ENCODE results near the gene ABCC1. TPM values are rescaled to one million over a fixed set of nuclear protein-coding genes. Genes with fewer than 3 reads are reported as not detected.

ABCC1 gene
- total and polyA plus RNA-seq, 2 of the 8 experiments (the other 6 are each of a cell fraction or from before 2014, with no cell fraction given) = 42.6 to 66.8 TPM

DNA sequence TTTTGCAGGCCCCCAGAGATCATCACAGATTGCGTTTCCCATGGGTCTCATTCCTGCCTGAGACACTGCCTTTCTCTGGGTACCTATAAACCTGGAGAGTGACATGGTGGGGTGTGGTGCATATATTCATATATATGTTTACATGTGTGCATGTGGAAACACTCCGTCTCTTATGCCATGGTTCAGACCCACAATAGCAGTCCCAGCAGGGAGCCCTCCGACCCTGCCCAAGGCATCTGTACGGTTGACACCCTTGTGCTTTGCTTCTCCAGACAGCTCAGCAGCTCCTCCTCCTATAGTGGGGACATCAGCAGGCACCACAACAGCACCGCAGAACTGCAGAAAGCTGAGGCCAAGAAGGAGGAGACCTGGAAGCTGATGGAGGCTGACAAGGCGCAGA is 157.1 kb downstream of the ABCC1 start (continued):
- TF ChIP-seq, protein P1, sequence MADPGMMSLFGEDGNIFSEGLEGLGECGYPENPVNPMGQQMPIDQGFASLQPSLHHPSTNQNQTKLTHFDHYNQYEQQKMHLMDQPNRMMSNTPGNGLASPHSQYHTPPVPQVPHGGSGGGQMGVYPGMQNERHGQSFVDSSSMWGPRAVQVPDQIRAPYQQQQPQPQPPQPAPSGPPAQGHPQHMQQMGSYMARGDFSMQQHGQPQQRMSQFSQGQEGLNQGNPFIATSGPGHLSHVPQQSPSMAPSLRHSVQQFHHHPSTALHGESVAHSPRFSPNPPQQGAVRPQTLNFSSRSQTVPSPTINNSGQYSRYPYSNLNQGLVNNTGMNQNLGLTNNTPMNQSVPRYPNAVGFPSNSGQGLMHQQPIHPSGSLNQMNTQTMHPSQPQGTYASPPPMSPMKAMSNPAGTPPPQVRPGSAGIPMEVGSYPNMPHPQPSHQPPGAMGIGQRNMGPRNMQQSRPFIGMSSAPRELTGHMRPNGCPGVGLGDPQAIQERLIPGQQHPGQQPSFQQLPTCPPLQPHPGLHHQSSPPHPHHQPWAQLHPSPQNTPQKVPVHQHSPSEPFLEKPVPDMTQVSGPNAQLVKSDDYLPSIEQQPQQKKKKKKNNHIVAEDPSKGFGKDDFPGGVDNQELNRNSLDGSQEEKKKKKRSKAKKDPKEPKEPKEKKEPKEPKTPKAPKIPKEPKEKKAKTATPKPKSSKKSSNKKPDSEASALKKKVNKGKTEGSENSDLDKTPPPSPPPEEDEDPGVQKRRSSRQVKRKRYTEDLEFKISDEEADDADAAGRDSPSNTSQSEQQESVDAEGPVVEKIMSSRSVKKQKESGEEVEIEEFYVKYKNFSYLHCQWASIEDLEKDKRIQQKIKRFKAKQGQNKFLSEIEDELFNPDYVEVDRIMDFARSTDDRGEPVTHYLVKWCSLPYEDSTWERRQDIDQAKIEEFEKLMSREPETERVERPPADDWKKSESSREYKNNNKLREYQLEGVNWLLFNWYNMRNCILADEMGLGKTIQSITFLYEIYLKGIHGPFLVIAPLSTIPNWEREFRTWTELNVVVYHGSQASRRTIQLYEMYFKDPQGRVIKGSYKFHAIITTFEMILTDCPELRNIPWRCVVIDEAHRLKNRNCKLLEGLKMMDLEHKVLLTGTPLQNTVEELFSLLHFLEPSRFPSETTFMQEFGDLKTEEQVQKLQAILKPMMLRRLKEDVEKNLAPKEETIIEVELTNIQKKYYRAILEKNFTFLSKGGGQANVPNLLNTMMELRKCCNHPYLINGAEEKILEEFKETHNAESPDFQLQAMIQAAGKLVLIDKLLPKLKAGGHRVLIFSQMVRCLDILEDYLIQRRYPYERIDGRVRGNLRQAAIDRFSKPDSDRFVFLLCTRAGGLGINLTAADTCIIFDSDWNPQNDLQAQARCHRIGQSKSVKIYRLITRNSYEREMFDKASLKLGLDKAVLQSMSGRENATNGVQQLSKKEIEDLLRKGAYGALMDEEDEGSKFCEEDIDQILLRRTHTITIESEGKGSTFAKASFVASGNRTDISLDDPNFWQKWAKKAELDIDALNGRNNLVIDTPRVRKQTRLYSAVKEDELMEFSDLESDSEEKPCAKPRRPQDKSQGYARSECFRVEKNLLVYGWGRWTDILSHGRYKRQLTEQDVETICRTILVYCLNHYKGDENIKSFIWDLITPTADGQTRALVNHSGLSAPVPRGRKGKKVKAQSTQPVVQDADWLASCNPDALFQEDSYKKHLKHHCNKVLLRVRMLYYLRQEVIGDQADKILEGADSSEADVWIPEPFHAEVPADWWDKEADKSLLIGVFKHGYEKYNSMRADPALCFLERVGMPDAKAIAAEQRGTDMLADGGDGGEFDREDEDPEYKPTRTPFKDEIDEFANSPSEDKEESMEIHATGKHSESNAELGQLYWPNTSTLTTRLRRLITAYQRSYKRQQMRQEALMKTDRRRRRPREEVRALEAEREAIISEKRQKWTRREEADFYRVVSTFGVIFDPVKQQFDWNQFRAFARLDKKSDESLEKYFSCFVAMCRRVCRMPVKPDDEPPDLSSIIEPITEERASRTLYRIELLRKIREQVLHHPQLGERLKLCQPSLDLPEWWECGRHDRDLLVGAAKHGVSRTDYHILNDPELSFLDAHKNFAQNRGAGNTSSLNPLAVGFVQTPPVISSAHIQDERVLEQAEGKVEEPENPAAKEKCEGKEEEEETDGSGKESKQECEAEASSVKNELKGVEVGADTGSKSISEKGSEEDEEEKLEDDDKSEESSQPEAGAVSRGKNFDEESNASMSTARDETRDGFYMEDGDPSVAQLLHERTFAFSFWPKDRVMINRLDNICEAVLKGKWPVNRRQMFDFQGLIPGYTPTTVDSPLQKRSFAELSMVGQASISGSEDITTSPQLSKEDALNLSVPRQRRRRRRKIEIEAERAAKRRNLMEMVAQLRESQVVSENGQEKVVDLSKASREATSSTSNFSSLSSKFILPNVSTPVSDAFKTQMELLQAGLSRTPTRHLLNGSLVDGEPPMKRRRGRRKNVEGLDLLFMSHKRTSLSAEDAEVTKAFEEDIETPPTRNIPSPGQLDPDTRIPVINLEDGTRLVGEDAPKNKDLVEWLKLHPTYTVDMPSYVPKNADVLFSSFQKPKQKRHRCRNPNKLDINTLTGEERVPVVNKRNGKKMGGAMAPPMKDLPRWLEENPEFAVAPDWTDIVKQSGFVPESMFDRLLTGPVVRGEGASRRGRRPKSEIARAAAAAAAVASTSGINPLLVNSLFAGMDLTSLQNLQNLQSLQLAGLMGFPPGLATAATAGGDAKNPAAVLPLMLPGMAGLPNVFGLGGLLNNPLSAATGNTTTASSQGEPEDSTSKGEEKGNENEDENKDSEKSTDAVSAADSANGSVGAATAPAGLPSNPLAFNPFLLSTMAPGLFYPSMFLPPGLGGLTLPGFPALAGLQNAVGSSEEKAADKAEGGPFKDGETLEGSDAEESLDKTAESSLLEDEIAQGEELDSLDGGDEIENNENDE (IDR thresholded peaks at IDR 0.05; ENCODE audit: insufficient replicate concordance, low read length) = no peak
- TF ChIP-seq HDAC2 (IDR thresholded peaks at IDR 0.05; ENCODE audit: borderline replicate concordance in 1 of 2, low read depth in 2 of 2, low read length in 2 of 2) = no peak
- no peak for TF ChIP-seq TBP (IDR thresholded peaks at IDR 0.05; ENCODE audit: low read depth, low read length)
- no peak for TF ChIP-seq RNF2 (IDR thresholded peaks at IDR 0.05; ENCODE audit: borderline replicate concordance, low read depth, low read length, missing control alignments, poor library complexity, severe bottlenecking)
- no peak for TF ChIP-seq TAF1 (IDR thresholded peaks at IDR 0.05; ENCODE audit: low read depth, low read length)
- TF ChIP-seq SRF (IDR thresholded peaks at IDR 0.05; ENCODE audit: low read depth, low read length) = no peak
- no peak for TF ChIP-seq RAD21 (IDR thresholded peaks at IDR 0.05 in 1 of 2, conservative IDR thresholded peaks at IDR 0.05 in 1 of 2; ENCODE audit: low read depth in 2 of 2, low read length in 2 of 2)
- TF ChIP-seq SUZ12 (IDR thresholded peaks at IDR 0.05; ENCODE audit: low read length) = no peak
- no peak for TF ChIP-seq SP4 (IDR thresholded peaks at IDR 0.05; ENCODE audit: low read length)
- TF ChIP-seq MAFK (IDR thresholded peaks at IDR 0.05; ENCODE audit: low read depth, low read length) = no peak
- TF ChIP-seq CBX8 (IDR thresholded peaks at IDR 0.05; ENCODE audit: borderline replicate concordance, low read depth, low read length) = no peak
